A673 (cell line): ENCODE measurements around the gene CCL14. TPM values are rescaled to one million over a fixed set of nuclear protein-coding genes. Genes with fewer than 3 reads are reported as not detected.

Source experiments
- BruUV-seq: library from RNA; stranded (reverse); fragments of 400-500 nt; replicated peaks from 2 replicates; lab custom pipeline; 2021; lab: Mats Ljungman, UMichigan
- CTCF ChIA-PET: fragments of 300-600 bp; sonication (Branson Sonifier 250); formaldehyde crosslinking; loops from one replicate; lab custom pipeline; 2022; ENCODE audit warnings: antibody characterized with exemption; lab: Charles Lee
- POLR2A ChIA-PET: fragments of 300-600 bp; sonication (Branson Sonifier 250); formaldehyde crosslinking; loops from one replicate; lab custom pipeline; 2022; ENCODE audit warnings: antibody characterized with exemption; ENCODE audit not compliant: low non-redundant PET; lab: Charles Lee
- DNase-seq: peaks from one replicate; pipeline ENCODE4 v3.0.0-alpha.2; 2015; ENCODE audit warnings: low spot score
- H3K27ac ChIP-seq: fragments of 200-600 bp; sonication (generic); 2 replicates; pipeline ENCODE4 v1.5.1; 2016; ENCODE audit warnings: mixed run types, low read depth, mild to moderate bottlenecking, mixed read lengths, antibody characterized with exemption, low read length; ENCODE audit not compliant: poor library complexity, severe bottlenecking
- H3K27me3 ChIP-seq: fragments of 200-600 bp; sonication (generic); replicated peaks from 2 replicates; pipeline ENCODE4 v1.6.1; 2017; ENCODE audit warnings: mixed run types, low read depth, mild to moderate bottlenecking, mixed read lengths, antibody characterized with exemption, low read length; ENCODE audit not compliant: insufficient read depth, poor library complexity
- H3K36me3 ChIP-seq: fragments of 200-600 bp; sonication (generic); 2 replicates; pipeline ENCODE4 v1.6.1; 2016; ENCODE audit warnings: mixed run types, mild to moderate bottlenecking, mixed read lengths, antibody characterized with exemption, low read length; ENCODE audit not compliant: insufficient read depth, poor library complexity, severe bottlenecking
- H3K4me1 ChIP-seq: fragments of 200-600 bp; sonication (generic); 2 replicates; pipeline ENCODE4 v1.6.1; 2017; ENCODE audit warnings: mixed run types, mild to moderate bottlenecking, mixed read lengths, antibody characterized with exemption, low read length; ENCODE audit not compliant: insufficient read depth, poor library complexity, severe bottlenecking
- H3K4me3 ChIP-seq: fragments of 200-600 bp; sonication (generic); 2 replicates; pipeline ENCODE4 v1.5.1; 2016; ENCODE audit warnings: low read depth, mixed run types, mild to moderate bottlenecking, mixed read lengths, low read length; ENCODE audit not compliant: poor library complexity, severe bottlenecking
- H3K9me3 ChIP-seq: fragments of 200-600 bp; sonication (generic); 2 replicates; pipeline ENCODE4 v1.6.1; 2016; ENCODE audit warnings: mixed run types, low read depth, mild to moderate bottlenecking, mixed read lengths, antibody characterized with exemption, low read length; ENCODE audit not compliant: poor library complexity, severe bottlenecking
- CTCF ChIP-seq: fragments of 300-800, 200-600 bp; sonication (generic); conservative IDR thresholded peaks from 2 replicates; pipeline ENCODE4 v1.5.1; 2017; ENCODE audit warnings: low read depth, mild to moderate bottlenecking, antibody characterized with exemption, low read length, moderate library complexity, mixed read lengths
- EZH2 ChIP-seq: fragments of 200-600 bp; sonication (generic); IDR thresholded peaks from 2 replicates; pipeline ENCODE4 v1.6.1; 2017; ENCODE audit warnings: borderline replicate concordance, low read depth, mild to moderate bottlenecking, mixed read lengths, antibody characterized with exemption, low read length; ENCODE audit not compliant: poor library complexity, severe bottlenecking
- intact Hi-C: fragments of 100-400 bp; cut with micrococcal nuclease; formaldehyde crosslinking; loops from one replicate; pipeline ENCODE4 v1.10.0; 2022; ENCODE audit not compliant: unreplicated experiment
- total RNA-seq: library from RNA; stranded (reverse); gene quantifications from 2 replicates; pipeline ENCODE4 v1.2.3, GENCODE V29; 2021

Gene CCL14
- total RNA-seq, 1 experiment from 2014 or later, result not detected

DNA sequence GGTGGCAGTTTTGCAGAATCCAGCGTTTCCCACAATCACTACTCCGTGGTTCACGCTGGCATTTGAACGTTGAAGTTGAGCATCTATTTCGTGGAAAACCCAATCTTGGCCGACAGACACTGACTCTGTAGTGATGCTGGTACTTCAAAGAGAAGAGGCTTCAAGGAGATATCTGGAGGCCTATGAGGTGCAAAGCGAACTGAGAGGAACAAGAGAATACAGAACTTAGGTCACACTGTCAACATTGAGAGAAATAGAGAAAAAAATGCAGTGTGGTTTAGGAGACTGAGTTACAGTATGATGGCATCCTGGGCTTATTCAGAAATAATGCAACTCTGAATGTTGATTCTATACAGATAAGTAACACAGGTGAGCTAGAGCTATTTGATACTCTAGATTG is 21.3 kb downstream of the CCL14 start:
- DNase-seq, result no peak
- POLR2A ChIA-PET, result no interaction called here
- Histone ChIP-seq H3K27me3 (no peaks in the 10 kb centered on the region), H3K27ac (no peak overlapping the region), H3K4me1 (no peaks in the 10 kb centered on the region), H3K36me3 (no peaks in the 10 kb centered on the region), H3K9me3 (no peaks in the 10 kb centered on the region), H3K4me3 (no peak overlapping the region)
- intact Hi-C loops, result loop anchor here (10.0 kb wide), 2 partner anchors 110 to 520 kb away; partner anchors contain the start of gene ZNHIT3
- no TSS peak for BruUV-seq
- CTCF ChIA-PET, result no interaction called here
- TF ChIP-seq EZH2 (no peak), CTCF (no peak)

GRCh38 chr17:35963663-35964062 is 22.9 kb downstream of the CCL14 start:
- ChIA-PET POLR2A (interaction anchor here (0.6 kb wide), 1 partner anchor 14 kb away, joined by 4 read pairs; no protein-coding TSS in a partner anchor), CTCF (no interaction called here)
- H3K4me3 ChIP-seq, result no peak overlapping the region
- TF ChIP-seq CTCF (no peak), EZH2 (no peak)
- no peaks in the 10 kb centered on the region for H3K4me1 ChIP-seq
- H3K27me3 ChIP-seq, result no peaks in the 10 kb centered on the region
- intact Hi-C loops, result loop anchor here (10.0 kb wide), 2 partner anchors 111 to 521 kb away; partner anchors contain the start of gene ZNHIT3
- H3K36me3 ChIP-seq, result no peaks in the 10 kb centered on the region
- no peaks in the 10 kb centered on the region for H3K9me3 ChIP-seq
- DNase-seq, result no peak
- BruUV-seq, result no TSS peak
- H3K27ac ChIP-seq, result no peak overlapping the region

GRCh38 chr17:35953720-35954119 is 32.8 kb downstream of the CCL14 start:
- Histone ChIP-seq H3K36me3 (no peaks in the 10 kb centered on the region), H3K9me3 (no peaks in the 10 kb centered on the region), H3K27me3 (no peaks in the 10 kb centered on the region), H3K4me1 (no peaks in the 10 kb centered on the region), H3K27ac (no peak overlapping the region), H3K4me3 (no peak overlapping the region)
- no TSS peak for BruUV-seq
- no peak for DNase-seq
- POLR2A ChIA-PET, result no interaction called here
- TF ChIP-seq CTCF (no peak), EZH2 (no peak)
- CTCF ChIA-PET, result no interaction called here
- intact Hi-C loops, result no loop called here
